DMS114 treated with DMSO at 0.1 percent for 48 hours (cell line): ENCODE measurements around the gene ATXN1.

Source experiments
- DNase-seq: peaks from one replicate; lab custom pipeline; 2025; ENCODE audit not compliant: unreplicated experiment; lab: John Stamatoyannopoulos, UW

ATXN1 gene

DNA sequence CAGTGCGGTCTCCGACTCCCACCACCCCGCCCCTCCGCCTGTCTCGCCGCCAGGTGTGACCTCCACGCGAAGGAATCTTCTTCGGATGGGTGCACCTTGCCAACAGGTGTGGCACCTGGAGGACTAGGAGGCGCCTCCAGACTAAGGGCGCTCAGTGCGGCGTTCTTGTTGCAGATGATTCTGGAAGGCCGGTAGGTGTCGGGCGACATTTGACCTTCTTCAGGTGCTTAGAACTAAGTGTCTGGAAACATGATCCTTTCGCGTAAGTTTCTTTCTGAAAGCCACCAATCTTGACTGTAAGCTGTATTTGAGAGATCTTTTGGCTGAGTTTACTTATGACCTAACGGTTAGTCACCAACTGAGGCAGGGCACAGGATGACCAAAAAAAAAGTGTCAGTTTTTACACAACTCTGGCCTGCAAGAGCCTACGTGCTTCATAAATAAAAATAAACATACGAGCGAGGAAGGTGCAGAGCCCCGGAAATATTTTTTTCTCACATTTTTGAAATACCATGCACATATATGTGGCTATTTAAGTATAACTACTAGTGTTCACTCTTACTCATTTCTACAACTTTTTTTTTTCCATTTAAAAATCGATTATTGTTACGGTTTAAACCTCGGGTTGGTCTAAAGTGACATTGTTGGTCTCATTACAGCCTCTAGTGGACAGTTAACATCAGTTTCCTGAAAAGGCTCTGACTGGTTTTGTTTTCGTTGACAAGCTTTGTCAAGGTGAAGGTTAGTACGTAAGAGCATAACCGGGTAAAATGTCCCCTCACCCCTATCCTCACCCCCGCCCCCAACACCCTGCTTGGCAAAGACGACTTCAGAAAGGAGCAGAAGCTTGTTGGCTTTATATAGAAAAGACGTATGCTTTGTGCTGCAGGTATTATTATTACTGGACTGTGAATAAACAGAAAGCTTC, 1.6 kb upstream of the ATXN1 start:
- DNase-seq, result peak; percentile 78

DNA sequence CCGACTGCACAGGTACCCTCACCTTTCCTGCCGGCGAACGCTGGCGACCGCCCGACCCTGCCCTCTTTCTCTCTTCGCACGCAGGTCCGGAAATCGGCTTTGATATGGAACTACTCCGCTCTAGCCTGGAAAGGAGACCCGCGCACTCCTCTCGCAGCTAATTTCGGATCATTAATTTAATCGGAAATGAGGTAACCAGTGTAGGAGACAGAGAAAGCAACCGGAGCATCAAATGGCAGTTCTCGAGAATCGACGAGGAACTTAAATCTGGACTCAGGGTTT, 949 bp upstream of the ATXN1 start:
- no peak for DNase-seq

DNA sequence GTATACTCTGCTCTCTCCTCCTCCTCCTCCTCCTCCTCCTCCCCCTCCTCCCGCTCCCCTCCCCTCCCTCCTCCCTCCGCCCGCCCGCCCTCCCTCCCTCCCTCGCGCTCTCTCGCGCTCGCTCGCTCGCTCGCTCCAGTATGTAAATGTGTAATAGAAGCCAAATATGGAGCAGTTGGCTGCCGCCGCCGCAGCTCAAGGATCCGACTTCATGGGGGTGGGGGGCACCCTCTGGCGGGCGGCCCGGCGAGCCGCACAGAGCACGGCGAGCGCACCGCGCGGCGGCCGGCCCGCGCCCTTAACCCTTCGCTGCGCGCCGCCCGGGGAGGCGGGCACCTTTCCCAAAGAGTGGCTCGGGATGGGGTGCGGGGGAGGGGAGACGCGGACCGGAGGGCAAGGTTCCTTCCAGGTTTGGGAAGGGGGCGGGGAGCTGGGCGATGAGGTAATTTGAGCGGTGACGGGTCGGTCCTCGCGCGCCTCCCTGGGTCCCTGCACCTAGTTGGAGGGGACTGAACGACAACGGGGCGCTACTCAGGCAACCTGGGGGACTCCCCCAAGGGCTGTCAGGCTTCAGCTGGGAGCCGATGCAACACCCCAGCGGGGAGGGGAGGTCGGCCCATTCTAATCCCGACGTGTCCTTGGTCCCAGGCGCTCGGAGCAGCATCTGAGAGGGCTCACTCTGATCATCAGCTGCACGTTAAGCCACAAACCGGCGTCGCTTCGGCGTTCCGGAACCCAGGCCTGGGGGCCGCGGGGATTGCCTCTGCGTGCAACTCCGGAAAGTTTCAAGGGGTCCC, 409 bp upstream of the ATXN1 start:
- peak; percentile 73 for DNase-seq

DNA sequence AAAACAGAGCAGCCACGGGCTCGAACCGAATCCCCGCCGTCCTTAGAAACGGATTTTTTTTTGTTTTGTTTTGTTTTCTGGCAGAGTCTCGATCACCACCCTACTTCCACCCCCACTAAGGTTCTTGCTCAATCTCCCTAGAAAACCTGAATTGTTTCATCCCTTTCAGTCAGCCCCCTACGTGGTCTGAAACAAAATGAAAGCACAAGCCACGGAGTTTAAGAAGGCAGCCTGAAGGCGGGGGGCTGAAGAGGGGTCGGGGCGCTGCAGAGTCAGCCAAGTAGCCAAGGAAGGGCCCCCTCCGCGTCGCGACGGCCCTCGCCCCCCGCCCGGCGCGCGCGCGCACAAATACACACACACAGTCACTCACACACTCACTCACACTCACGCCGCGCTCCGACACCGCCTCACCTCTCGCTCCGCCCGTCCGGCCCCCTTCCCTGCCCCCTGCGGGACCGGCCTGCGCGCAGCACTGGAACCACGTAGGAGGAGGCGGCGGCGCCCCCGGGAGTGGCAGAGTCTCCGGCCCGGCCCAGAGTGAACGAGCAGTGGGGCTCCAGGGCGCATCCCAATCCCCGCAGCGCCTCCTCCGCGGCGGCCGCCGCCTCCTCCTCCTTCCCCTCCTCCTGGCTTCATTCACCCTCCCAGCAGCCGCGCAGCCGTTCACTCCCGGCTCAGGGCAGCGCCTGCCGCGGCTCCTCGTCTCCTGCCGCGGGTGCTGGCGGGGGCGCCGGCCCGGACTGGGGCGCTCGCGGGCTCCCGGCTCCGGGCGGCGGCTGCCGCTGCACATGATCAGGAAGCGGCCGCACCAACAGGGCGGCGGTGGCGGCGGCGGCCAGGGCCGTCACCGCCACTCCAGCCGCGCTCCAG, 1.4 kb downstream of the ATXN1 start:
- peak; percentile 47 for DNase-seq

DNA sequence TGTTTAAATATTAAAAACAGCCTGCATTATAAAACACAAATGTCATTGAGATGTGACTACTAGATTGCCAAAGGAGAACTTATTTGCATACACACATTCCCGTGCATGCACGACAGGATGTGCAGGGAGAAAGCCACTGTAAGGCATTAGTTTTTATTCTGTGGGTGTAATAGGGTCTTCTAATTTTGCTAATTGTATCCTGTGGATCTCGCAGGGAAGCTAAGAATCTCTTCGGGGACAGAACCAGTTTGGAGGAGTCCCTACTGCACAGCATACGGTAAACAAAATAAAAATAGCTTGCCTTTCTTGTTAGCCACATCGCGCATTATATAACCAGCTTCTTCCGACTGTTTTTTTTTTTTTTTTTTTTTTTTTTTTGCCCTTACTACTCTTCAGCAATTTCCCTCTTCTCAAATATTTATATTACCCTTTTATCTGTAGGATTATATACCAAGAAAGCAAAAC, 2.0 kb downstream of the ATXN1 start:
- peak; percentile 23 for DNase-seq

DNA sequence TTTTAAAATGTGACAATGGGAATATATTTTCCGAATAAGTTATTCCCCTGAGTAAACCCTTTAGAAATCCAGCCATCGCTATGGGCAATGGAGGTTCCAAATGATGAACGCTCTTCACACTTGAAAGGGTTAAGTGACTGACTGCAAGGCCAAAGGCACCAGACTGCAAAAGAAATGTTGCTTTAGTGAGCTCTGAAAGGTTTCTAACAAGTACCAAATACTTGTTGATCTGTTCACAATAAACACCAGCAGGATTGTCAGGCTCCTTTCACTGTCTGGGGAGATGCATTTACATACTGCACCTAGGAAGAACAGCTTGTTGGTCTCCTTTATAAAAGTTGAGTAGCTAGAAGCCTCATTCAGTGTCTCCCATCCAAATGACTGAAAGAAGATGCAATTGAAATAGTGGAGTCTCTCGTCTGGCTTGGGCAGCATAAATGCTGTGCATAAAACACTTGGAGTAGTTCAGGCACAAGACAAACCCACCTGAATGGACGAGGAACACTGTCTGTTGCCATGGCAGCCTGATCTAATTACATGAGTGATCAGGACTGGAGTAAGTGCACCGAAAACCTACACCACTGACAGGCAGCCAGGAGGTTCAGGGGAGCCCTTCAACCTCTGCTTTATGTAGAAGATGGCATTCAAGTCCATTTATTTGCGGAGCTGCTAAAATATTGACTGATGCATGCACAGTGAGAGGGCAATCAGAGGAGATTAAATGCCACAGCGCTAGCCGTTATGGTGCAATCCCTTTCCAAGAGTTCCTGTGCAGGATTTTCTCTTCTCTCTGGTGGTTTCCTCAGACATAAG, 2.9 kb downstream of the ATXN1 start:
- no peak for DNase-seq

DNA sequence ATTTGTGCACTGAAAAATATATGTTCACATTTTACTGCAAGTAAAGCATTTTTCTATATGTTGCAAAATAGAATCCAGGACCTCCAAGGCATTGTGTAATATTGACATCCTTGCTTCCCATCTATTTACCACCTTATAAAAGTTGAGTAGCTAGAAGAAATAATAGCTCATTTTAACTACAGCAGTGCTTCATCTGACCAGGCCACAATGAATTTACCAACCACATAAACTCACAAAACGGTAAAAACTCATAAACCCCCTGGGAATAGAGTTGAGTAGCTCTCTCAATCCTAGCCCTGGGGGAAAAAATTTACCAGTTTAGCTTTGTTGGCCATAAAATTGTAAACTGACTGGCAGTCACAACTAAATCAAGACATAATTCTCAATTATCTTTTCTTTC, 3.9 kb downstream of the ATXN1 start:
- no peak for DNase-seq

DNA sequence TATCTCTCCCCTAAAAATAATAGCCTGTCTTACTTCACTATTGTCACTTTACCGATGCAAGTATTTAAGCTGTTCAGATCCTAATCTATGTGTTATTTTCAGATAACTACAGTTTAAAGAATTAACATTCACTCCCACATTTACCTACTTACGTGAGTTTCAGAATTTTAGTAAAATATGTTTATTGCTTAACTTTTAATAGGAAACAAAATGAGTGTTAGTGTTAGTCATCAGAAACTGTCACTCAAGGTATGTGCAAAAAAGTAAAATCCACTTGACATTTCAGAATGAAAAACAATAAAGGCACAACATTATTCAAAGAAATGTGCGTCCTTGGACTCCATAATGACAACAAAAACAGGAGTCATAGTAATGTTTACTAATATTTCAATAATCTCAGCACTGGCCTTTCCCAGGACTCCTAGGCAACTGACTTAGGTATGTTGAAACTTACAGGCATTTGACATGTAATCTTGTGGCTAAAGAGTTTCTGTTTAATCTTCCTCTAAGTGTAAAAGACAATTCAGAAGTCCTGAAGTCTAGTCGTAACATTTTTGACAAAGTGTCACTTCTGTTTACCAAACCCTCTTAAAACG, 4.5 kb downstream of the ATXN1 start:
- no peak for DNase-seq

DNA sequence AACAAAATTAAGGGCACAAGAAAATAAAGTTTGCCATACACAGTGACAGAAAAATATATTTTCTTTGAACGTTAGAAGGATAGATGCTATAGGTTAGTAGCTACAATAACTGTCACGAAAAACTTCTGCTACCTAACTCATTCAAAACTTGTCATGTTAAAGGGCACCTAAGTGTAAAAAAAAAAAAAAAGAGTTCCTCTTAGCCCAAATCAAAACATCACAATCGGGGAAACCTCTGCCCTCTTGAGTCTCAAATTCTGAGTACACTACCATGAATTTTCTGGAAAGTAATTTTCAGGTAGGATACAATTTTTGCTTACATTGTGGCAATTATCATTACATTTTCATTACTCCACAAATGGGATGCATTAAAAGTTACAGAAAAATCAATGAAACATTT, 5.7 kb downstream of the ATXN1 start:
- DNase-seq, result no peak

DNA sequence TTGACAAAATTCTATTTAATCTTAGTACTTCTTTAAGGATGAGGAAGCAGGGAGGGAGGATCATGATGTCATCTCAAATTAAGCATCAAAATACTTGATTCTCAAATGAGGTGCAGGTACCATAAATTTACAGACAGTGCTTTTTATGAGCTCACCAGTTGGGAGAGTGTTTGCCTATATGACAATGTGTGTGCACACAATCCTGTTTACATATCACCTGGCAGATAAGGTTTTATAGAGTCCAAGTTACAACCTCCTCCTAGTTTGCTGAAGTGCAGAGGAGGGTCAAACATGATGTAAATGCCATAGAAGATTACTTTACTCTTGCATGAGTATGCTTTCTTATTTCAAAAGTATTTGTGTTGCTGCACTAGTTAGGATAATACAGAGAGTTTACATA, 6.4 kb downstream of the ATXN1 start:
- DNase-seq, result no peak

DNA sequence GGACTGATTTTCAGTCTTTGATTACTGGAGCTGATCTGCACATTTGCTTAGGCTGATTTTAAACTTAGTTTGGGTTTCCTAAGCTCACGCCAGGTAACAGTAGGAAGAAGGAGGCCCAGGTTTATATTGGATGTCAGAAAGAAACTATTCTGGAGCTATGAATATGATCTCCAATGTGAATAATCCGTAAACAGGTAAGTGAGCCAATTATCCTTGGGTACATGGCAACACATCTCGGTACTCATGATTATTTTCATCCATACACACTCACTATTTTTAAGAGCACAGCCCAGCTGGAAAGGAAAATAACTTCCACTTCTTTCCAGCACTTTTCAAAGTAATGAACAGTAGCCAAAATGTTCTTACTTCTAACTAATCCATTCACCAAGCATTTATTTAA, 7.0 kb downstream of the ATXN1 start:
- no peak for DNase-seq

DNA sequence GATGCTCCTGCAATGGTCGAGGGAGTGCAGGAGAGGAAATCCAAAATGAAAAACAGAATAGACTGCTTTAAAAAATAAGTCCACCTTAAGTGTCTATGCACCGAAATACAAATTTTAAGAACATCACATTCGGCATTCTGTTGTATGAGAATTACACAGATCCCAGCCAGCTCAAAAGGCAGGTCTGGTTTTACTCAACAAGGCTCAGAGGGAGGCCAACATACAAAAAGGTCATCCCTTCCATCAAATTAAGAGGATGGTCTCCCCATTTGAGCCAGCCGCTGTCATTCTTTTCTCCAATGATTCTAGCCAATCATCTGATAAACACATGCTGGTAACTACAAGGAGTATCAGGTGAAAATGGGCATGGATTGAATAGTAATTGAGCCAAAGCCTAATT, 7.9 kb downstream of the ATXN1 start:
- no peak for DNase-seq

DNA sequence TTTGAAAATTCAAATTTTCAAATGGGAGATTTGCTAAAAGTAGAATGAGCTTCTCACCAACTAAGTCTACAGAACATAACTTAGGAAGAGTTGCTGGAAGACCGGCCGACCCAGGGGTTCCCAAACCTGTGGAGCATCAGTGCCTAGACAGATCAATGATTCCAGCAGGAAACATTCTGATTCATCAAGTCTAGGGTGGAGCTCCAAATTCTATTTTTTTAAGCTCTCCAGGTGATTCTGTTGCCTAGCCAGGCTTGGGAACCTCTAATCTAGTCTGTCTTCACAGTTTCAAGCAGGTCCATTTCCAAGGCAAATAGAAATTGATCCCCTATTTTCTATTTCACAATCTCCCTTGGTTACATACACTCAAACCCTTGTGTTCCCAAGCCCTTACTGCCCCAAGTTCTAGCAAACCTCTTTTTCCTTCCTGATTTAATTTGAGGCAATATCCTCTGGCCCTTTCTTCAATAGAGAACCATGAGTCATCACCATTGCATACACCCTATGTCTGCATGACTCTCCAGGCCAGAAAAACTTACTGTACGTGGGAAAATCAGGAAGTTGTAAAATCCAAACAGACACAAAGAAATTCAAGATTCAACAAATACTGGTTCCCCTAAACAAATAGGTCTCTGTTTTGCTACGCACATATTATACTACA, 8.9 kb downstream of the ATXN1 start:
- DNase-seq, result no peak

DNA sequence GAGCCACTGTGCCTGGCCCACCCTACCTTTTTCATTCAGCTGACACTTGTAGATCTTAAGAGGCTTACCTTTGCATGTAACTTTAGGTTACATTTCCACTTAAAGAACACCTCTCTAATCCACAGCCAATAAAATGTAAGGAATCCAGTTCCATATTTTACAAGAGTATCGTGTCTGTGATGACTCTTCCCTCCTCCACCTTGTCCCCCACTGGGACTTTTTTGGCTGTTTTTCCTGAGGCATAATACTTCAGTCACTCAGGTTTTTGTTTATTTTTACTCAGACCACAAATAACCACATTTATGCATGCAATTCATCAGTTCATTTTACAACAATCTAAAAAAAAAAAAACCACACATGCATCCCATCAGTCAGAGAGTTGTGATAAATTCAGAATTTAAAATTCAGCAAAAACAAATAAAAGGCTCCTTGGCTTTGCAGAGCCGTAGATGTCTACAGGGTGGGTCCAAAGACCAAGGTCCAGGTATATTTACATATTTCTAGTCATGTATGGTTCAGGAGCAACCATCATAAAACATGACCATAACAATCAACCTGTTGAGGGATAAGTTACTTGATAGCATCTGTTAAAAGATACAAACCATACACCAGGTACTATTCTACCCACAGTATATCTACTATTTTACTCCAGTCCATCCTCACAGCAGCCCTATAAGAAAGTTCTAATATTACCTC, 9.9 kb downstream of the ATXN1 start:
- no peak for DNase-seq

DNA sequence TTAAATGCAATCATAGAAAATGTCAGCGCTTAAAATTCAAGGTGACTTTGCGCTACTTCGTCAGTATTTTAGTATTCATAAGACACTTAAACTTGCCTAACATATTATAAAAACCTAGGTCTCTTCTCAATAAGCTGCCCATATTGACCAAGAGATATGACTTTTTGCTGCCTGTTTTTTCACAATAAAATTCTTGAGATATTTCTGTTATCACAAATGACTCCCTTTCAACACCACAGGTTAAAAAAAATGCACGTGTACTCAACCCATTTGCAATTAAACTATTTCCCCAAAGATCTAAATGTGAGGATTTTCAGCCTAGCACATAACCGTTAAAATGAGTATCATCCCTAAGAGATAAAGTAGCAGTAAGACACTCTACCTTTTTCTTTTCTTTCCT, 10.7 kb downstream of the ATXN1 start:
- DNase-seq, result no peak

DNA sequence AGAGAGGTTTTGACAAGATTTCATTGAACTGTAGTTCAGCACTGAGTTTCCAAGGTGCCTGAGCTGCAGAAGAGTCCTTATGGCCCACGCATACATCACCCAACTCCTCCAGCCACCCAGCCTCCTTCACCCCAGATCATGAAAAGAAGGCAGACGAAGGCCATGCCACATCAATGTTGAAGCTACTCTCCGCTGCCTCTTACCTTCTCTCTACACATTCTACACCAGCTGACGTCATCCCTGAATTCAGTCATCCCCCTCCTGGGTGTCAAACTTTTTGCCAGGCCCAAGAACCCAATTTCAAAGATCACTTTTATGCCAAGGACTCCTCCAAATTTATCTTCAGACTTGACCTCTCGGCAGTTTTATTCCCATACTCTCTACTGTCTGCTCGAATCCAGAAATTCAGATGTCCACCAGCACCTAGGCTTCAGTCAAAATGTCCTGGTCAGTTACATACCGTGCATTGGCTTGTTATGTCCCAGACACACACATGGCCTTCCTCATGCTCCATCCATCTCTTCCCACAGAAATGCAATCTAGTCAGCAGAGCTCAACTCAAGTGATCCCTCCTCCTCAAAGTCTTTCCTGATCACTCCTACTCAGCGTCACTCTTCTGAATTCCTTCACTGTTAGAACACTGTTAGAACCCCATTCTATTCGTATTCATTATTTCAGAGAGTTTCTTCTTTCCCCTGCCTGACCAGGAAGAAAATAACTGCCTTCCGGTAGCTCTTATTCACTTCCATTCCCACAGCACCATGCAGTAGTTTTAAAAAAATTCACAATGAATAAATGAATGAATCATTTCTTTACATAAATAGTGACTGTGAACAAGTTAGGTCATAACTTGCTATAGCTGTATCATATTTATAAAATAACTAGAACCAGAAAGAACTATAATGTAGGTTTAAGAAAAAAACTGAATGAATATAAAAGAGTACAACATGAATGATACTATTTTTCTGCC, 11.5 kb downstream of the ATXN1 start:
- no peak for DNase-seq

DNA sequence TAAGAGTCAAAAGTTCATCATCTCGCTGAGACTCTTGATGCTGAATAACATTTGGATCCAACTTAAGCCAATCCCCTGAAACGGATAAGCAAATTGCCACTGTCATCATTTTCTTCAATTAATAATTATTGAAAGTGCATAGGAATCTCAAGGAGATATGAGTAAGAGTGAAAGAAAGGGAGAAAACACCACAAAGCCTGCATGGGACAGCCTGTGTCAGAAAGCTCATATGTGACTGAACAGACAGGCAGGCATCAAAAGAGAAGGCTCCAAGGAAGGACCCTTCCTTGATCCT, 13.3 kb downstream of the ATXN1 start:
- no peak for DNase-seq
